Measurements from ENCODE around the gene PACSIN2. TPM values are rescaled to one million over a fixed set of nuclear protein-coding genes. Genes with fewer than 3 reads are reported as not detected.
"Not testable (repeated sequence)": the region's sequence is repeated elsewhere in the genome, so short reads cannot be mapped to it uniquely, and the experiment has no call there.

The PACSIN2 gene
- total and polyA plus RNA-seq, 5 donors from 2014 or later = 27.5 to 60.8 (median 34.9) TPM

GRCh38 chr22:42957544-42957943, 57.4 kb downstream of the PACSIN2 start:
- Histone ChIP-seq H3K27ac (ENCODE audit: insufficient read depth, low read length, poor library complexity, severe bottlenecking) (no peak overlapping the region), H3K4me1 (ENCODE audit: control insufficient read depth, insufficient read depth, low read length, poor library complexity, severe bottlenecking) (no peaks in the 10 kb centered on the region), H3K36me3 (ENCODE audit: control insufficient read depth, insufficient read depth, low read length) (no peaks in the 10 kb centered on the region), H3K27me3 (ENCODE audit: control insufficient read depth, insufficient read depth, low read length) (no peaks in the 10 kb centered on the region), H3K4me3 (ENCODE audit: low read depth, low read length) (no peak overlapping the region), H3K9me3 (ENCODE audit: control insufficient read depth in 2 of 2, low read length in 2 of 2) (no peaks in the 10 kb centered on the region)
- H3K4me3 Mint-ChIP-seq = peak overlapping the region in 1 of 4 donors; percentile 28
- H3K27me3 Mint-ChIP-seq = no peaks in the 10 kb centered on the region
- peaks cover 22% of the 10 kb centered on the region for H3K36me3 Mint-ChIP-seq
- H3K4me1 Mint-ChIP-seq = peaks cover 41 to 76% (median 42%) of the 10 kb centered on the region in 4 donors
- peaks cover 0 to 1% (median 0%) of the 10 kb centered on the region in 7 donors for H3K9me3 Mint-ChIP-seq
- ATAC-seq (ENCODE audit: low read depth in 2 of 2) = no peak
- DNase-seq = no peak
- peak overlapping the region in 2 of 3 donors; percentile 45 to 69 for H3K27ac Mint-ChIP-seq

GRCh38 chr22:42955848-42956247, 59.1 kb downstream of the PACSIN2 start:
- no peak overlapping the region for H3K27ac ChIP-seq (ENCODE audit: insufficient read depth, low read length, poor library complexity, severe bottlenecking)
- H3K4me1 Mint-ChIP-seq = peaks cover 39 to 74% (median 42%) of the 10 kb centered on the region in 4 donors
- peaks cover 26% of the 10 kb centered on the region for H3K36me3 Mint-ChIP-seq
- no peaks in the 10 kb centered on the region for H3K27me3 ChIP-seq (ENCODE audit: control insufficient read depth, insufficient read depth, low read length)
- H3K9me3 ChIP-seq (ENCODE audit: control insufficient read depth in 2 of 2, low read length in 2 of 2) = no peaks in the 10 kb centered on the region
- DNase-seq (no peak), ATAC-seq (ENCODE audit: low read depth in 2 of 2) (no peak)
- H3K27ac Mint-ChIP-seq = peak overlapping the region in 1 of 3 donors; percentile 18
- H3K36me3 ChIP-seq (ENCODE audit: control insufficient read depth, insufficient read depth, low read length) = no peaks in the 10 kb centered on the region
- H3K27me3 Mint-ChIP-seq = no peaks in the 10 kb centered on the region
- H3K4me3 ChIP-seq (ENCODE audit: low read depth, low read length) = no peak overlapping the region
- no peaks in the 10 kb centered on the region for H3K4me1 ChIP-seq (ENCODE audit: control insufficient read depth, insufficient read depth, low read length, poor library complexity, severe bottlenecking)
- H3K4me3 Mint-ChIP-seq = no peak overlapping the region
- peaks cover 0 to 5% (median 0%) of the 10 kb centered on the region in 7 donors for H3K9me3 Mint-ChIP-seq

DNA sequence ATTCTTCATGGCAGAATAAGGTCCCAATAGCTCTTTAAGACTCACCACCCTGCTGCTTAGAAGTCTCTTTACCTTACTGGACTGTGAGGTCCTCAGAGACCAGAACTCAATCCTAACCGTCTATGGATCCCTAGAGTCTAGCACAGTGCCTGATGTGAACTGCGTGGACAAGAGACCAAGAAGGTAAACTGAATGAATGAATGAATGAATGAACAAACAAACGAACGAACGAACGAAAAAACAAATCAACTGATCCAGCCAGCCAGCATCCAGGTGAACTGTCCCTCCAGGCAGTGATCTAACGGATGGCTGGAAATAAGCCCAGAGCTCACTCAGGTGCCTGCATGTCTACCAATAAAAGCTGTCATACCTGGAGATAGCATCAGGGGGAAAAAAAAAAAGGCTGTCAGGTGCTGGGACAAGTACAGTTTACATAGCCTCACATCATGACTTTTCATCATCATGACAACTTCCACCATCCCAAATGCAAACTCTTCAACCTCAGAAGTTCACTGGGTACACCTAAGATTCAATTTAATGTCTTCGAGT, 59.8 kb downstream of the PACSIN2 start:
- H3K27me3 Mint-ChIP-seq = no peaks in the 10 kb centered on the region
- no peaks in the 10 kb centered on the region for H3K27me3 ChIP-seq (ENCODE audit: control insufficient read depth, insufficient read depth, low read length)
- H3K36me3 Mint-ChIP-seq = peaks cover 23% of the 10 kb centered on the region
- H3K9me3 Mint-ChIP-seq = peaks cover 0 to 5% (median 0%) of the 10 kb centered on the region in 7 donors
- H3K4me1 ChIP-seq (ENCODE audit: control insufficient read depth, insufficient read depth, low read length, poor library complexity, severe bottlenecking) = no peaks in the 10 kb centered on the region
- H3K27ac Mint-ChIP-seq = peak overlapping the region; percentile 14 to 54 (median 15)
- no peak for DNase-seq
- no peaks in the 10 kb centered on the region for H3K9me3 ChIP-seq (ENCODE audit: control insufficient read depth in 2 of 2, low read length in 2 of 2)
- H3K4me3 Mint-ChIP-seq = no peak overlapping the region
- H3K4me3 ChIP-seq (ENCODE audit: low read depth, low read length) = no peak overlapping the region
- no peak for ATAC-seq (ENCODE audit: low read depth in 2 of 2)
- H3K4me1 Mint-ChIP-seq = peaks cover 34 to 71% (median 43%) of the 10 kb centered on the region in 4 donors
- no peaks in the 10 kb centered on the region for H3K36me3 ChIP-seq (ENCODE audit: control insufficient read depth, insufficient read depth, low read length)
- no peak overlapping the region for H3K27ac ChIP-seq (ENCODE audit: insufficient read depth, low read length, poor library complexity, severe bottlenecking)

DNA sequence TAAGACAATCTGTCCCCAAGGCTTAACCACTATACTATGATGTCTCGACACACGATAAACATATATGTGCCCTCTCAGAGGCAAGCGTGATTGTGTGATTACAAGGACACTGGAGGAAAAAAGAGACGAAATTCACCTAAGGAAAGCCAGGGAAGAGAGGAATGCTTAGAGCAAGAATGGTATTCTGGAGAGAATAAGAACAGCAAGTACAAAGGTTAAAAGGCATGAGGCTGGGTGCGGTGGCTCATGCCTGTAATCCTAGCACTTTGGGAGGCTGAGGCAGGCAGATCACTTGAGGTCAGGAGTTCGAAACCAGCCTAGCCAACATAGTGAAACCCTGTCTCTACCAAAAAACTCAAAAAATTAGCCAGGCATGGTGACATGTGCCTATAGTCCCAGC, 61.2 kb downstream of the PACSIN2 start:
- H3K27ac ChIP-seq (ENCODE audit: insufficient read depth, low read length, poor library complexity, severe bottlenecking); H3K4me3 Mint-ChIP-seq; H3K9me3 Mint-ChIP-seq; H3K9me3 ChIP-seq (ENCODE audit: control insufficient read depth in 2 of 2, low read length in 2 of 2); H3K27me3 Mint-ChIP-seq; H3K36me3 ChIP-seq (ENCODE audit: control insufficient read depth, insufficient read depth, low read length); H3K4me3 ChIP-seq (ENCODE audit: low read depth, low read length); DNase-seq; ATAC-seq (ENCODE audit: low read depth in 2 of 2); H3K4me1 ChIP-seq (ENCODE audit: control insufficient read depth, insufficient read depth, low read length, poor library complexity, severe bottlenecking); H3K27me3 ChIP-seq (ENCODE audit: control insufficient read depth, insufficient read depth, low read length): not testable (repeated sequence)
- Mint-ChIP-seq H3K36me3 (peaks cover 19% of the 10 kb centered on the region), H3K4me1 (peaks cover 33 to 70% (median 44%) of the 10 kb centered on the region in 4 donors), H3K27ac (peak overlapping the region in 1 of 3 donors; percentile 38)

DNA sequence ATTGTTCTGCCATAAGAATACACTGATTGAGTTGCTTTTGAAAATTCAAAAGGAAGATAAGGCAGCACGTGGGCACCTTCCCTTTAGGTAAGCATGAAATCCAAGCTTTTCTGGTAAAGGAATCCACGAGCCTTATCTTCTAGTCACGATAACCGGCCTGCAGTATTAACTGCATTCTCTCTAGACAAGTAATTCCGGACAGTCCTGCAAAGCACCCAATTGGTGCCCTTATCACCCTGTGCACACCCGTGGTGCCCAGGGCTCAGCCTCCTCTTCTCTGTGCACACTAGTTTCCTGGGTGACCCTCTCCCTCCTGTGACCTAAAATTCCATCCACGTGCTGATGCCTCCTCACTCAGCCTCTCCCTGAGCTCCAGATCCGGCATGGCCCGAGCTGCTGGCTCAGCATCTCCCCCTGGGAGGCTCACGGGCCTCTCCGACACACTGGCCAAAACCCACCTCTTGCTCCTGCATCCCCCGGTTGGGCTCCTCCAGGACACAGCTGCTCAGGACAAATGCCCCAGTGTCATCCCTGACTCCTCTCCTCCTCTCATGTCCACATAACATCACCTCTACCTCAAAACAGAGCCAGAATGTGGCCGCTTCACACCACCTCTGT, 63.7 kb downstream of the PACSIN2 start:
- H3K36me3 Mint-ChIP-seq = peaks cover 15% of the 10 kb centered on the region
- no peaks in the 10 kb centered on the region for H3K27me3 Mint-ChIP-seq
- peak overlapping the region in 1 of 3 donors; percentile 57 for H3K27ac Mint-ChIP-seq
- H3K4me1 ChIP-seq (ENCODE audit: control insufficient read depth, insufficient read depth, low read length, poor library complexity, severe bottlenecking) = peaks cover 15% of the 10 kb centered on the region
- no peak for ATAC-seq (ENCODE audit: low read depth in 2 of 2)
- no peak overlapping the region for H3K27ac ChIP-seq (ENCODE audit: insufficient read depth, low read length, poor library complexity, severe bottlenecking)
- H3K4me3 Mint-ChIP-seq = no peak overlapping the region
- H3K9me3 ChIP-seq (ENCODE audit: control insufficient read depth in 2 of 2, low read length in 2 of 2) = no peaks in the 10 kb centered on the region
- DNase-seq = no peak
- no peaks in the 10 kb centered on the region for H3K27me3 ChIP-seq (ENCODE audit: control insufficient read depth, insufficient read depth, low read length)
- H3K36me3 ChIP-seq (ENCODE audit: control insufficient read depth, insufficient read depth, low read length) = no peaks in the 10 kb centered on the region
- no peak overlapping the region for H3K4me3 ChIP-seq (ENCODE audit: low read depth, low read length)
- H3K9me3 Mint-ChIP-seq = peaks cover 0 to 5% (median 0%) of the 10 kb centered on the region in 7 donors
- peaks cover 17 to 79% (median 54%) of the 10 kb centered on the region in 4 donors for H3K4me1 Mint-ChIP-seq

DNA sequence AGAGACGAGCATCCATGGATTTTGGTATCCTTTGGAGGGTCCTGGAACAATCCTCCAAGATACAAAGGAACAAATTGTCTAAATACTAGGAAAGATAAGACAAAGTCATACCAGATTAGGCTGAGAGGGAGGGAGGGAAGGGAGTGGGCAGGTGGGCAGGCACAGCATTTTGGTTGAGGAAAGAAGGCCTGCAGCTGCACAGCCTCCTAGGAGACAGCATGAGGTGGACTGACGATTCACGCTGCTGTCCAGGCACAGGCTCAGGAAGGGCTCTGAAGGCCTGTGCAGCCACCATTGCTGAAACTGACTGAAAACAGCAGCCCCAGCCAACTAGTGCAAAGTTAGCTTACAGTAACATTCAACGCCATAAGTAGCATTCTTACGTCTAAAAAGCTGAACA, 64.7 kb downstream of the PACSIN2 start:
- Mint-ChIP-seq H3K4me1 (peaks cover 25 to 82% (median 60%) of the 10 kb centered on the region in 4 donors), H3K4me3 (no peak overlapping the region)

DNA sequence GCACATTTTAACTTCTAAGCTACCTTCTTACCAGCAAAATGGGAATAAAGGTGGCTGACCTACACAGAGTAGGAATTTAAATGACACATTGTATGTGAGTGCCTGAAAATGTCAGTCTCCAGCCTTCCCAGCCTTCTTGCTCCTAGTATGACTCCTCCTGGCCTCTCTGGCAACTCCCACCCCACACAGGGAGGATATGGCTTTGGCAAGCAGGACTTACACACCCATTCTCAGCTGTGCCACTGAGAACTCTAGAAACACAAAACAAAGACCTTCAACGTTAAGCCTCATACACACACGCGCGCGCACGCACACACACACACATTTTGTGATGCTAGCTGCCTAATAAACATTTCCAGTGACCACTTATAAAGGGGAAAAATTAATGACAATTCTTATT, 65.8 kb downstream of the PACSIN2 start:
- Mint-ChIP-seq H3K4me1 (peaks cover 25 to 76% (median 55%) of the 10 kb centered on the region in 4 donors), H3K27ac (peak overlapping the region in 1 of 3 donors; percentile 68), H3K9me3 (peaks cover 0 to 5% (median 0%) of the 10 kb centered on the region in 7 donors), H3K27me3 (no peaks in the 10 kb centered on the region), H3K4me3 (peak overlapping the region in 1 of 4 donors; percentile 8), H3K36me3 (peaks cover 12% of the 10 kb centered on the region)
- H3K4me1 ChIP-seq (ENCODE audit: control insufficient read depth, insufficient read depth, low read length, poor library complexity, severe bottlenecking) = peaks cover 20% of the 10 kb centered on the region
- DNase-seq (no peak), ATAC-seq (ENCODE audit: low read depth in 2 of 2) (no peak)
- H3K27me3 ChIP-seq (ENCODE audit: control insufficient read depth, insufficient read depth, low read length) = no peaks in the 10 kb centered on the region
- no peaks in the 10 kb centered on the region for H3K9me3 ChIP-seq (ENCODE audit: control insufficient read depth in 2 of 2, low read length in 2 of 2)
- no peak overlapping the region for H3K4me3 ChIP-seq (ENCODE audit: low read depth, low read length)
- no peaks in the 10 kb centered on the region for H3K36me3 ChIP-seq (ENCODE audit: control insufficient read depth, insufficient read depth, low read length)
- no peak overlapping the region for H3K27ac ChIP-seq (ENCODE audit: insufficient read depth, low read length, poor library complexity, severe bottlenecking)

More for the DNA sequence above, 64.7 kb downstream of the PACSIN2 start:
- Mint-ChIP-seq H3K27me3 (no peaks in the 10 kb centered on the region), H3K9me3 (peaks cover 0 to 5% (median 0%) of the 10 kb centered on the region in 7 donors), H3K27ac (no peak overlapping the region), H3K36me3 (peaks cover 16% of the 10 kb centered on the region)
- no peak overlapping the region for H3K27ac ChIP-seq (ENCODE audit: insufficient read depth, low read length, poor library complexity, severe bottlenecking)
- no peaks in the 10 kb centered on the region for H3K27me3 ChIP-seq (ENCODE audit: control insufficient read depth, insufficient read depth, low read length)
- no peaks in the 10 kb centered on the region for H3K9me3 ChIP-seq (ENCODE audit: control insufficient read depth in 2 of 2, low read length in 2 of 2)
- H3K4me1 ChIP-seq (ENCODE audit: control insufficient read depth, insufficient read depth, low read length, poor library complexity, severe bottlenecking) = peaks cover 20% of the 10 kb centered on the region
- ATAC-seq (ENCODE audit: low read depth in 2 of 2) (no peak), DNase-seq (no peak)
- no peaks in the 10 kb centered on the region for H3K36me3 ChIP-seq (ENCODE audit: control insufficient read depth, insufficient read depth, low read length)
- H3K4me3 ChIP-seq (ENCODE audit: low read depth, low read length) = no peak overlapping the region
